OCI-LY3 (cell line): Measurements from ENCODE around the gene KRTAP5-11.
"Not testable (repeated sequence)": the region's sequence is repeated elsewhere in the genome, so short reads cannot be mapped to it uniquely, and the experiment has no call there.

Source experiments
- H2AFZ ChIP-seq: fragments of 200-600, 300-600 bp; shearing (Covaris generic); 2 replicates; pipeline ENCODE4 v1.6.0; 2014; ENCODE audit warnings: antibody characterized with exemption, low read depth, low read length
- H3K27ac ChIP-seq: fragments of 200-600, 300-600 bp; sonication (generic); 2 replicates; pipeline ENCODE4 v1.5.1; 2014; ENCODE audit warnings: mild to moderate bottlenecking, low read length, moderate library complexity, mixed read lengths
- H3K27me3 ChIP-seq: fragments of 200-600, 300-600 bp; sonication (generic); 2 replicates; pipeline ENCODE4 v1.6.1; 2014; ENCODE audit warnings: low read depth, low read length, mixed read lengths
- H3K36me3 ChIP-seq: fragments of 200-600, 300-600 bp; sonication (generic); replicated peaks from 2 replicates; pipeline ENCODE3; 2014; ENCODE audit warnings: low read depth, low read length, mixed read lengths
- H3K4me1 ChIP-seq: fragments of 300-600, 200-600 bp; sonication (generic); 2 replicates; pipeline ENCODE4 v1.6.1; 2014; ENCODE audit warnings: low read length, mixed read lengths
- H3K4me2 ChIP-seq: fragments of 200-600, 300-600 bp; sonication (generic); 2 replicates; pipeline ENCODE4 v1.6.1; 2014; ENCODE audit warnings: low read length, mixed read lengths
- H3K4me3 ChIP-seq: fragments of 300-600, 200-600 bp; sonication (generic); 2 replicates; pipeline ENCODE4 v1.5.1; 2014; ENCODE audit warnings: antibody characterized with exemption, mild to moderate bottlenecking, low read length, moderate library complexity
- H3K79me2 ChIP-seq: fragments of 300-600, 200-600 bp; shearing (Covaris generic); 2 replicates; pipeline ENCODE4 v1.6.1; 2014; ENCODE audit warnings: mild to moderate bottlenecking, low read length, mixed read lengths
- H3K9ac ChIP-seq: fragments of 300-600, 200-600 bp; shearing (Covaris generic); 2 replicates; pipeline ENCODE4 v1.6.0; 2014; ENCODE audit warnings: mild to moderate bottlenecking, low read length, moderate library complexity
- H3K9me3 ChIP-seq: fragments of 200-600, 300-600 bp; shearing (Covaris generic); 2 replicates; pipeline ENCODE4 v1.6.1; 2014; ENCODE audit warnings: low read length, mixed read lengths; ENCODE audit not compliant: insufficient read depth
- H4K20me1 ChIP-seq: fragments of 200-600, 300-600 bp; sonication (generic); 2 replicates; pipeline ENCODE4 v1.6.1; 2016; ENCODE audit warnings: low read length, mixed read lengths; ENCODE audit not compliant: insufficient read depth
- EZH2phosphoT487 ChIP-seq: fragments of 200-600 bp; shearing (Covaris generic); IDR thresholded peaks from 2 replicates; pipeline ENCODE4 v1.6.1; 2018; ENCODE audit warnings: antibody characterized with exemption, mixed run types, low read depth

KRTAP5-11 gene

GRCh38 chr11:71582309-71582895 is at the start of gene KRTAP5-11:
Gene KRTAP5-11, minus strand, starts transcription at chr11:71582875. Its CDS starts 38 bp downstream, at chr11:71582837.
- H3K36me3 ChIP-seq, result no peaks in the 10 kb centered on the region
- H3K9ac ChIP-seq, result no peak within 1 kb of the TSS
- H3K27ac ChIP-seq, result no peak within 1 kb of the TSS
- TF ChIP-seq EZH2phosphoT487, result no peak
- H3K4me3 ChIP-seq, result no peak within 1 kb of the TSS
- H2AFZ ChIP-seq, result no peak within 1 kb of the TSS
- H3K27me3 ChIP-seq, result peaks cover 12% of the 10 kb centered on the region; the same call in 1 of the 2 replicates
- H3K4me2 ChIP-seq, result no peak within 1 kb of the TSS
- no peaks in the 10 kb centered on the region for H4K20me1 ChIP-seq
- no peaks in the 10 kb centered on the region for H3K9me3 ChIP-seq
- H3K4me1 ChIP-seq, result peaks cover 6% of the 10 kb centered on the region
- no peaks in the 10 kb centered on the region for H3K79me2 ChIP-seq

DNA sequence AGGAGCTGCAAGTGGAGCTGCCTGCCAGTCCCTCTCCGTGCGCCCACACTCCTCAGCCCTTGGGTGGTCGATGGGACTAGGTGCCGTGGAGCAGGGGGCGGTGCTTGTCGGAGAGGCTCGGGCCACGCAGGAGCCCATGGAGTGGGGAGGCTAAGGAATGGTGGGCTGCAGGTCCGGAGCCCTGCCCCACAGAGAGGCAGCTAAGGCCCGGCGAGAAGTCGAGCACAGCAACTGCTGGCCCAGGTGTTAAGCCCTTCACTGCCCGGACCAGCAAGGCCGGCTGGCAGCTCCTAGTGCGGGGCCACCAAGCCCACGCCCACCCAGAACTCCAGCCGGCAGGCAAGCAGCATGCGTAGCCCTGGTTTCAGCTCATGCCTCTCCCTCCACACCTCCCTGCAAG is 48.9 kb upstream of the KRTAP5-11 start:
- H3K9ac ChIP-seq, H3K4me1 ChIP-seq, H2AFZ ChIP-seq, H3K36me3 ChIP-seq, H3K4me2 ChIP-seq, H3K27me3 ChIP-seq, H3K79me2 ChIP-seq, H3K27ac ChIP-seq, H4K20me1 ChIP-seq, H3K4me3 ChIP-seq, H3K9me3 ChIP-seq: not testable (repeated sequence)

DNA sequence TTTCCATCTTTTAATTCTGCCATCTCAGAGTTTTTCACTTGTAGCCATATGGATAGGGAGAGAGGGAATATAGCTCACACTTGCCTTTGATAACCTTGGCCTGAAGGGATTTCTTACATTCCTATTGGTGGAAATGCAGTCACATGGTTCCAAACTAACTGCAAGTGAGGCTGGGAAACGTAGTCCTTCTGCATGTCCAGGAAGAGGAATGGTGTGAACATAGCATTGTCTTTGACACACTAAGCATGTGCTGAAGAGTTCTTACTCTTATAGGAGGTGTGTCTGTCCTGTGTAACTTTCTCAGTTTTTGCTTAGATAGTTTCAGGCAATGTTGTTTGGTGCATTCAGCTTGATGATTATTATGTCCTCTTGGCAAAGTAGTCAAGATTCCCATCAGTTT is 47.4 kb upstream of the KRTAP5-11 start:
- H3K4me3 ChIP-seq, H3K36me3 ChIP-seq, H3K9ac ChIP-seq, H3K79me2 ChIP-seq, H3K27ac ChIP-seq, H3K4me1 ChIP-seq, H3K27me3 ChIP-seq, H2AFZ ChIP-seq, H4K20me1 ChIP-seq, H3K4me2 ChIP-seq, H3K9me3 ChIP-seq: not testable (repeated sequence)

DNA sequence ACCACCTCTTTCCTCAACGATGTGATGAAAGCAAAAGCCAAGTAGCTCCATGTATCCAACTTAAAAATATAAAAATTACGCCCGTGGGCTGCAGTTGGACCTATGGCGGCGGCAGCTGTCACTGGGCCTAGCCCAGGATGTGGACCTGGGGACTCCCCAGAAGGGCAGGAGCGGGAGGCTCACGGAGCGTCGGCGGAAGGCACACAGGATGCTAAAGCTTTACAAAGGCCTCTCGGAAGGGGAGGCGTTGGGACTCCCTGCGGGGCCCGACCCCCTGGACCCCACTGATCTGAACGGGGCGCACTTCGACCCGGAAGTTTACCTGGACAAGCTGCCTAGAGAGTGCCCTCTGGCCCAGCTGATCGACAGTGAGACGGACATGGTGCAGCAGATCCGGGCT is 46.3 kb upstream of the KRTAP5-11 start:
- not testable (repeated sequence) for H3K4me3 ChIP-seq, H3K4me2 ChIP-seq, H3K36me3 ChIP-seq, H3K4me1 ChIP-seq, H3K27me3 ChIP-seq, H3K9me3 ChIP-seq, H3K9ac ChIP-seq, H3K27ac ChIP-seq, H4K20me1 ChIP-seq, H3K79me2 ChIP-seq, H2AFZ ChIP-seq

DNA sequence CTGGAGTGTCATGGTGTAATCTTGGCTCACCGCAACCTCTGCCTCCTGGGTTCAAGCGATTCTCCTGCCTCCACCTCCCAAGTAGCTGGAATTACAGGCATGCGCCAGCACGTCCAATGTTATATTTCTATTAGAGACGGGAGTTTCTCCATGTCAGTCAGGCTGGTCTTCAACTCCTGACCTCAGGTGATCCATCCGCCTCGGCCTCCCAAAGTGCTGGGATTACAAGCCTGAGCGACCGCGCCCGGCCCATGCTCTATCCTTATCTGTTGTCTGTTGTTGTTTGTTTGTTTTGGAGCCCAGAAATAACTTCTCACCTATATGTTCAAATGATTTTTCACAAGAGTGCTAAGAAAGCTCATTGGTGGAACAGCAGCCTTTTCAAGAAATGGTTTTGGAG is 40.6 kb upstream of the KRTAP5-11 start:
- H3K36me3 ChIP-seq, result not testable (repeated sequence)

GRCh38 chr11:71622561-71622960 is 39.9 kb upstream of the KRTAP5-11 start:
- H2AFZ ChIP-seq, H4K20me1 ChIP-seq, H3K4me2 ChIP-seq, H3K79me2 ChIP-seq, H3K36me3 ChIP-seq, H3K9me3 ChIP-seq, H3K4me1 ChIP-seq, H3K27me3 ChIP-seq, H3K27ac ChIP-seq, H3K4me3 ChIP-seq, H3K9ac ChIP-seq: not testable (repeated sequence)

More for the DNA sequence above, 40.6 kb upstream of the KRTAP5-11 start:
- not testable (repeated sequence) for H2AFZ ChIP-seq, H3K4me3 ChIP-seq, H4K20me1 ChIP-seq, H3K27me3 ChIP-seq, H3K4me2 ChIP-seq, H3K9me3 ChIP-seq, H3K27ac ChIP-seq, H3K9ac ChIP-seq, H3K4me1 ChIP-seq, H3K79me2 ChIP-seq

GRCh38 chr11:71615003-71615402 is 32.3 kb upstream of the KRTAP5-11 start:
- not testable (repeated sequence) for H3K27me3 ChIP-seq, H2AFZ ChIP-seq, H3K4me1 ChIP-seq, H3K4me2 ChIP-seq, H3K4me3 ChIP-seq, H3K9ac ChIP-seq, H3K27ac ChIP-seq, H3K79me2 ChIP-seq, H4K20me1 ChIP-seq, H3K9me3 ChIP-seq, H3K36me3 ChIP-seq

DNA sequence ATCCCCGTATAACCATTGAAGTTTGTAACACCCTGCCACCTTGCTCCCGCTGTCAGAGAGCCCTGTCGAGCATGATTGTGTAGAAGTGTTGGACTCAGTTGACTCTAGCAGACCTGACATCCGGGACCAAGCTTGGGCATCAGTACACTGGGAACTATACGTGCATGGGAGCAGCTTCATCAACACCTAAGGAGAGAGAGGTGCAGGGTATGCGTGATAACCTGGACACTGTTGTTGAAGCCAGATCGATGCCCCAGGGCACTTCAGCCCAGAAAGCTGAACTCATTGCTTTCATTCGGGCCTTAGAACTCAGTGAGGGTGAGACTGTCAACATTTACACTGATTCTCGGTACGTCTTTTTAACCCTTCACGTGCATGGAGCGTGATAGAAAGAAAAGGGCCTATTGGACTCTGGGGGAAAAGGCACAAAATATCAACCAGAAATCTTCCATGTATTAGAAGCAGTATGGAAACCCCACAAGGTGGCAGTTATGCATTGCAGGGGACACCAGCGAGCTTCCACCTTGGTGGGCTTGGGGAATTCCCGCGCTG is 31.8 kb upstream of the KRTAP5-11 start:
- not testable (repeated sequence) for H3K4me3 ChIP-seq, H2AFZ ChIP-seq, H3K27me3 ChIP-seq, H4K20me1 ChIP-seq, H3K4me2 ChIP-seq, H3K9me3 ChIP-seq, H3K9ac ChIP-seq, H3K4me1 ChIP-seq, H3K27ac ChIP-seq, H3K79me2 ChIP-seq, H3K36me3 ChIP-seq

GRCh38 chr11:71613931-71614330 is 31.3 kb upstream of the KRTAP5-11 start:
- H3K4me2 ChIP-seq, H3K9me3 ChIP-seq: not testable (repeated sequence)

More at GRCh38 chr11:71613931-71614330, 31.3 kb upstream of the KRTAP5-11 start:
- not testable (repeated sequence) for H3K79me2 ChIP-seq, H4K20me1 ChIP-seq, H3K4me1 ChIP-seq, H3K27ac ChIP-seq, H3K4me3 ChIP-seq, H3K36me3 ChIP-seq, H3K27me3 ChIP-seq, H3K9ac ChIP-seq, H2AFZ ChIP-seq
